SU-DHL-6 (cell line): ENCODE data around the gene PET100.

ENCODE experiments used
- H2AFZ ChIP-seq: fragments of 200-600 bp; sonication (generic); 2 replicates; pipeline ENCODE4 v1.6.1; 2014; ENCODE audit warnings: low read depth, mild to moderate bottlenecking, moderate library complexity, mixed read lengths, antibody characterized with exemption, low read length; ENCODE audit not compliant: severe bottlenecking
- H3F3A ChIP-seq: fragments of 200-600 bp; shearing (Covaris generic); 2 replicates; pipeline ENCODE4 v1.6.0; 2016; ENCODE audit warnings: antibody characterized with exemption, mild to moderate bottlenecking; ENCODE audit not compliant: insufficient read depth
- H3K27ac ChIP-seq: fragments of 200-600 bp; sonication (generic); 2 replicates; pipeline ENCODE4 v1.5.1; 2016; ENCODE audit warnings: low read depth, mild to moderate bottlenecking, low read length, moderate library complexity, mixed read lengths
- H3K27me3 ChIP-seq: fragments of 200-600 bp; sonication (generic), shearing (Covaris generic); 2 replicates; pipeline ENCODE4 v1.6.0; 2014; ENCODE audit warnings: mild to moderate bottlenecking, low read length
- H3K36me3 ChIP-seq: fragments of 200-600 bp; sonication (generic); 2 replicates; pipeline ENCODE4 v1.6.1; 2014; ENCODE audit warnings: mild to moderate bottlenecking, low read length, mixed read lengths
- H3K4me2 ChIP-seq: fragments of 300-600, 200-600 bp; shearing (Covaris generic), sonication (generic); 2 replicates; pipeline ENCODE4 v1.6.0; 2014; ENCODE audit warnings: low read length, low read depth, mild to moderate bottlenecking; ENCODE audit not compliant: poor library complexity, severe bottlenecking
- H3K4me3 ChIP-seq: fragments of 200-600 bp; sonication (generic); 2 replicates; pipeline ENCODE4 v1.5.1; 2014; ENCODE audit warnings: antibody characterized with exemption, low read length, mild to moderate bottlenecking, mixed read lengths; ENCODE audit not compliant: insufficient read depth, poor library complexity, severe bottlenecking
- H3K79me2 ChIP-seq: fragments of 200-600 bp; sonication (generic); 2 replicates; pipeline ENCODE4 v1.6.1; 2014; ENCODE audit warnings: mild to moderate bottlenecking, low read length, moderate library complexity; ENCODE audit not compliant: insufficient read depth
- H3K9ac ChIP-seq: fragments of 200-600 bp; sonication (generic); 2 replicates; pipeline ENCODE4 v1.7.0; 2014; ENCODE audit warnings: mild to moderate bottlenecking, low read length
- H3K9me2 ChIP-seq: fragments of 200-600 bp; sonication (generic); replicated peaks from 2 replicates; pipeline ENCODE4 v1.6.1; 2014; ENCODE audit warnings: low read length; ENCODE audit not compliant: insufficient read depth
- H3K9me3 ChIP-seq: fragments of 200-600 bp; sonication (generic); 2 replicates; pipeline ENCODE4 v1.6.1; 2014; ENCODE audit warnings: low read length, mixed read lengths; ENCODE audit not compliant: insufficient read depth
- H4K20me1 ChIP-seq: fragments of 200-600 bp; sonication (generic); 2 replicates; pipeline ENCODE4 v1.6.1; 2014; ENCODE audit warnings: low read depth, mild to moderate bottlenecking, antibody characterized with exemption, low read length, moderate library complexity, mixed read lengths
- CTCF ChIP-seq: fragments of 200-600 bp; sonication (generic); IDR thresholded peaks from one replicate; pipeline ENCODE4 v1.5.1; 2017; ENCODE audit warnings: antibody characterized with exemption, mild to moderate bottlenecking, low read length, moderate library complexity; ENCODE audit not compliant: insufficient read depth, poor library complexity, severe bottlenecking
- EZH2phosphoT487 ChIP-seq: fragments of 200-600 bp; sonication (generic), shearing (Covaris generic); conservative IDR thresholded peaks from 2 replicates; pipeline ENCODE4 v1.6.1; 2018; ENCODE audit warnings: mild to moderate bottlenecking, antibody characterized with exemption, low read length, moderate library complexity, mixed read lengths

PET100 gene

GRCh38 chr19:7637374-7638256 is 8.0 kb downstream of the PET100 start:
- no peaks in the 10 kb centered on the region for H3K9me2 ChIP-seq
- H4K20me1 ChIP-seq: no peaks in the 10 kb centered on the region
- no peaks in the 10 kb centered on the region for H3F3A ChIP-seq
- peak overlapping the region; percentile 37 for H3K27ac ChIP-seq
- H3K9me3 ChIP-seq: no peaks in the 10 kb centered on the region
- peak overlapping the region; percentile 80 for H3K4me2 ChIP-seq
- H3K36me3 ChIP-seq: no peaks in the 10 kb centered on the region
- TF ChIP-seq EZH2phosphoT487 (no peak), CTCF (no peak)
- H3K4me3 ChIP-seq: peak overlapping the region; percentile 91
- H3K79me2 ChIP-seq: 0 out of 2 replicates have a peak, but pooled peaks cover 7% of the 10 kb centered on the region
- peak overlapping the region; percentile 89 for H3K9ac ChIP-seq
- peak overlapping the region; percentile 71 for H2AFZ ChIP-seq
- no peaks in the 10 kb centered on the region for H3K27me3 ChIP-seq

GRCh38 chr19:7638802-7639465 is 9.3 kb downstream of the PET100 start:
- no peaks in the 10 kb centered on the region for H3K27me3 ChIP-seq
- no peaks in the 10 kb centered on the region for H3F3A ChIP-seq
- H3K9me2 ChIP-seq: no peaks in the 10 kb centered on the region
- H4K20me1 ChIP-seq: no peaks in the 10 kb centered on the region
- H3K36me3 ChIP-seq: no peaks in the 10 kb centered on the region
- 0 out of 2 replicates have a peak, but pooled peaks cover 7% of the 10 kb centered on the region for H3K79me2 ChIP-seq
- H3K27ac ChIP-seq: no peak overlapping the region
- H3K9me3 ChIP-seq: no peaks in the 10 kb centered on the region
- H3K4me2 ChIP-seq: no peak overlapping the region
- no peak for TF ChIP-seq CTCF
- no peak for TF ChIP-seq EZH2phosphoT487
- H3K4me3 ChIP-seq: no peak overlapping the region
- H3K9ac ChIP-seq: no peak overlapping the region
- no peak overlapping the region for H2AFZ ChIP-seq

GRCh38 chr19:7639863-7640348 is 10.3 kb downstream of the PET100 start:
- H3K27me3 ChIP-seq: no peaks in the 10 kb centered on the region
- H3K4me3 ChIP-seq: no peak overlapping the region
- TF ChIP-seq EZH2phosphoT487 (no peak), CTCF (no peak)
- no peak overlapping the region for H3K9ac ChIP-seq
- H2AFZ ChIP-seq: no peak overlapping the region
- no peaks in the 10 kb centered on the region for H3K9me3 ChIP-seq
- 0 out of 2 replicates have a peak, but pooled peaks cover 7% of the 10 kb centered on the region for H3K79me2 ChIP-seq
- H3K4me2 ChIP-seq: no peak overlapping the region
- H4K20me1 ChIP-seq: no peaks in the 10 kb centered on the region
- H3K9me2 ChIP-seq: no peaks in the 10 kb centered on the region
- no peak overlapping the region for H3K27ac ChIP-seq
- no peaks in the 10 kb centered on the region for H3F3A ChIP-seq
- H3K36me3 ChIP-seq: no peaks in the 10 kb centered on the region
